ENCODE measurements around the gene BEAN1. TPM values are rescaled to one million over a fixed set of nuclear protein-coding genes. Genes with fewer than 3 reads are reported as not detected.

Gene BEAN1
- total and polyA plus RNA-seq, 2 experiments from 2014 or later: 0.07 to 0.10 TPM

- Mint-ChIP-seq H3K27ac (no peak overlapping the region), H3K4me3 (no peak overlapping the region), H3K4me1 (no peaks in the 10 kb centered on the region), H3K9me3 (no peaks in the 10 kb centered on the region), H3K27me3 (ENCODE audit: insufficient read depth, low read depth, poor library complexity) (peaks cover 9% of the 10 kb centered on the region), H3K36me3 (ENCODE audit: low read depth) (no peaks in the 10 kb centered on the region)
- H3K27ac ChIP-seq (ENCODE audit: low read depth): no peak overlapping the region
- no peaks in the 10 kb centered on the region for H3K27me3 ChIP-seq (ENCODE audit: insufficient read depth)
- H3K79me2 ChIP-seq (replicated peaks; ENCODE audit: insufficient read depth): no peaks in the 10 kb centered on the region
- H3F3A ChIP-seq (replicated peaks; ENCODE audit: low read depth): no peaks in the 10 kb centered on the region
- DNase-seq (ENCODE audit: low spot score) (no peak), ATAC-seq (no peak)
- no peaks in the 10 kb centered on the region for H3K36me3 ChIP-seq (ENCODE audit: insufficient read depth)
- no peaks in the 10 kb centered on the region for H3K9me2 ChIP-seq (ENCODE audit: insufficient read depth)
- no peaks in the 10 kb centered on the region for H4K20me1 ChIP-seq (replicated peaks; ENCODE audit: insufficient read depth)
- no peak overlapping the region for H3K4me3 ChIP-seq
- H3K4me2 ChIP-seq: no peak overlapping the region
- H3K4me1 ChIP-seq (ENCODE audit: insufficient read depth): no peaks in the 10 kb centered on the region
- no peak overlapping the region for H2AFZ ChIP-seq
- TF ChIP-seq JUNB (IDR thresholded peaks at IDR 0.05; ENCODE audit: unreplicated experiment) (no peak), ETS1 (IDR thresholded peaks at IDR 0.05) (no peak), NANOG (IDR thresholded peaks at IDR 0.05; ENCODE audit: borderline replicate concordance) (no peak), EZH2 (IDR thresholded peaks at IDR 0.05; ENCODE audit: low read depth, unreplicated experiment) (no peak), CTCF (conservative IDR thresholded peaks at IDR 0.05; ENCODE audit: low read depth in 2 of 2) (no peak), POLR2AphosphoS5 (IDR thresholded peaks at IDR 0.05; ENCODE audit: low read depth) (no peak), ZNF462 (CRISPR knock-in tag; IDR thresholded peaks at IDR 0.05) (no peak), ZNF114 (CRISPR knock-in tag; IDR thresholded peaks at IDR 0.05) (no peak), STAT1 (IDR thresholded peaks at IDR 0.05; ENCODE audit: unreplicated experiment) (no peak), CREB1 (CRISPR knock-in tag; IDR thresholded peaks at IDR 0.05; ENCODE audit: low read depth) (no peak), REST (IDR thresholded peaks at IDR 0.05; ENCODE audit: unreplicated experiment) (no peak), ZNF331 (CRISPR knock-in tag; IDR thresholded peaks at IDR 0.05; ENCODE audit: low read depth) (no peak), EZH2phosphoT487 (IDR thresholded peaks at IDR 0.05; ENCODE audit: unreplicated experiment) (no peak)
These were observed 35.1 kb upstream of the BEAN1 start for GRCh38 chr16:66391726-66392670.

Data from GM23338 (cell line).